H1 (cell line): ENCODE results near the gene CSNK1A1. TPM values are rescaled to one million over a fixed set of nuclear protein-coding genes. Genes with fewer than 3 reads are reported as not detected.

Experiments used
- CTCF ChIA-PET: fragments of 300-600 bp; sonication (Branson Sonifier 250); formaldehyde crosslinking; loops from one replicate; lab custom pipeline; 2021; ENCODE audit not compliant: partially characterized antibody; lab: Charles Lee
- POLR2A ChIA-PET: fragments of 300-600 bp; sonication (Branson Sonifier 250); formaldehyde crosslinking; loops from one replicate; lab custom pipeline; 2021; ENCODE audit warnings: inconsistent platforms; ENCODE audit not compliant: partially characterized antibody; lab: Charles Lee
- DNase-seq, 2 experiments: peaks; one replicate each; pipeline versions ENCODE4 v3.0.0 to v3.0.0-alpha.2; 2010 to 2022; ENCODE audit warnings: low spot score in 2 of 2, low read depth in 1 of 2, mixed read lengths in 1 of 2
- FAIRE-seq: peaks from 2 replicates; lab custom pipeline; 2011; peaks lifted over from hg19 to GRCh38; lab: Jason Lieb, UNC
- H2AFZ ChIP-seq: 2 replicates; pipeline ENCODE4 v1.8.1; 2012; ENCODE audit warnings: low read length, inconsistent platforms
- H2AK5ac ChIP-seq: 2 replicates; pipeline ENCODE4 v1.6.1; 2013; ENCODE audit warnings: low read depth, low read length
- H2BK120ac ChIP-seq: replicated peaks from 2 replicates; pipeline ENCODE3; 2013; ENCODE audit warnings: low read depth, low read length, inconsistent platforms
- H2BK12ac ChIP-seq: 2 replicates; pipeline ENCODE4 v1.6.1; 2013; ENCODE audit warnings: low read depth, low read length
- H2BK15ac ChIP-seq: 2 replicates; pipeline ENCODE4 v1.6.1; 2013; ENCODE audit warnings: low read length
- H2BK20ac ChIP-seq: 2 replicates; pipeline ENCODE4 v1.6.1; 2013; ENCODE audit warnings: low read length
- H2BK5ac ChIP-seq: 2 replicates; pipeline ENCODE4 v1.6.1; 2013; ENCODE audit warnings: low read depth, low read length
- H3K14ac ChIP-seq: 2 replicates; pipeline ENCODE4 v1.6.1; 2013; ENCODE audit warnings: inconsistent platforms; ENCODE audit not compliant: insufficient read length
- H3K18ac ChIP-seq: 2 replicates; pipeline ENCODE4 v1.6.1; 2013; ENCODE audit warnings: low read length; ENCODE audit errors: extremely low read depth
- H3K23ac ChIP-seq: 2 replicates; pipeline ENCODE4 v1.6.1; 2013; ENCODE audit warnings: inconsistent platforms; ENCODE audit not compliant: insufficient read length
- H3K23me2 ChIP-seq: 2 replicates; pipeline ENCODE4 v1.6.1; 2013; ENCODE audit warnings: low read depth, low read length
- H3K27ac ChIP-seq: 2 replicates; pipeline ENCODE4 v1.6.1; 2011; ENCODE audit warnings: low read depth, low read length, inconsistent platforms
- H3K27me3 ChIP-seq, 4 experiments: replicated peaks in 1 of 4; 1 replicate in 1 of 4; 2 replicates in 3 of 4; pipeline versions ENCODE4 v1.6.1 to v1.8.1; 2011 to 2013; ENCODE audit warnings: low read length in 3 of 4, mild to moderate bottlenecking in 3 of 4, inconsistent platforms in 2 of 4, mixed read lengths in 2 of 4, moderate library complexity in 1 of 4; ENCODE audit not compliant: control insufficient read depth in 3 of 4, insufficient read depth in 3 of 4; ENCODE audit errors: extremely low read depth in 1 of 4
- H3K36me3 ChIP-seq, 4 experiments: 2 replicates each; pipeline versions ENCODE4 v1.6.1 to v1.8.1; 2011 to 2013; ENCODE audit warnings: mild to moderate bottlenecking in 4 of 4, low read length in 3 of 4, moderate library complexity in 2 of 4, control low read depth in 1 of 4, inconsistent platforms in 1 of 4; ENCODE audit not compliant: insufficient read depth in 4 of 4, control insufficient read depth in 2 of 4
- H3K4ac ChIP-seq: replicated peaks from 2 replicates; pipeline ENCODE3; 2013; ENCODE audit warnings: low read length, low read depth, mixed read lengths, inconsistent platforms; ENCODE audit not compliant: insufficient read length
- H3K4me1 ChIP-seq, 4 experiments: replicated peaks in 1 of 4; 1 replicate in 1 of 4; 2 replicates in 3 of 4; pipeline versions ENCODE4 v1.6.1 to v1.8.1; 2011 to 2013; ENCODE audit warnings: low read length in 3 of 4, inconsistent platforms in 2 of 4, mixed read lengths in 1 of 4; ENCODE audit not compliant: insufficient read depth in 4 of 4, control insufficient read depth in 3 of 4
- H3K4me2 ChIP-seq, 2 experiments: 2 replicates each; pipeline versions ENCODE4 v1.6.1 to v1.8.1; 2011 to 2013; ENCODE audit warnings: low read depth in 2 of 2, low read length in 2 of 2, control low read depth in 1 of 2, inconsistent platforms in 1 of 2, mild to moderate bottlenecking in 1 of 2; ENCODE audit not compliant: insufficient read depth in 1 of 2
- H3K4me3 ChIP-seq, 4 experiments: fragments of 200-600, 300-600 bp in 1 of 4; sonication (generic), shearing (Covaris generic), sonication (Bioruptor Twin) in 1 of 4; 2 replicates each; pipeline versions ENCODE4 v1.5.1 to v1.8.1; 2011 to 2016; ENCODE audit warnings: low read length in 4 of 4, low read depth in 3 of 4, control low read depth in 2 of 4, inconsistent platforms in 2 of 4, mild to moderate bottlenecking in 2 of 4, mixed read lengths in 1 of 4, moderate library complexity in 1 of 4; ENCODE audit not compliant: insufficient read depth in 2 of 4; ENCODE audit errors: extremely low read depth in 1 of 4
- H3K56ac ChIP-seq: replicated peaks from 2 replicates; pipeline ENCODE3; 2013; ENCODE audit warnings: low read depth, mild to moderate bottlenecking, mixed read lengths, low read length, inconsistent platforms; ENCODE audit not compliant: insufficient read length
- H3K79me1 ChIP-seq: 2 replicates; pipeline ENCODE4 v1.6.1; 2013; ENCODE audit warnings: low read depth, low read length, control low read depth
- H3K79me2 ChIP-seq, 2 experiments: 2 replicates each; pipeline versions ENCODE4 v1.6.1 to v1.8.1; 2012 to 2013; ENCODE audit warnings: low read length in 2 of 2, mild to moderate bottlenecking in 2 of 2, inconsistent platforms in 1 of 2; ENCODE audit not compliant: insufficient read depth in 2 of 2, control insufficient read depth in 1 of 2
- H3K9ac ChIP-seq, 4 experiments: replicated peaks in 1 of 4; 1 replicate in 1 of 4; 2 replicates in 3 of 4; pipeline versions ENCODE4 v1.6.1 to v1.8.1; 2011 to 2013; ENCODE audit warnings: low read depth in 3 of 4, low read length in 3 of 4, control low read depth in 2 of 4, mild to moderate bottlenecking in 2 of 4, moderate library complexity in 2 of 4, inconsistent platforms in 1 of 4; ENCODE audit errors: extremely low read depth in 1 of 4
- H3K9me3 ChIP-seq, 2 experiments: 2 replicates each; pipeline versions ENCODE4 v1.6.1 to v1.8.1; 2012 to 2013; ENCODE audit warnings: mild to moderate bottlenecking in 2 of 2, moderate library complexity in 2 of 2, control low read depth in 1 of 2, inconsistent platforms in 1 of 2, low read depth in 1 of 2, low read length in 1 of 2, mixed read lengths in 1 of 2; ENCODE audit not compliant: insufficient read depth in 2 of 2
- H4K20me1 ChIP-seq, 2 experiments: replicated peaks in 1 of 2; 2 replicates each; pipeline versions ENCODE3 to v1.8.1; 2011 to 2013; ENCODE audit warnings: inconsistent platforms in 2 of 2, low read length in 2 of 2, mild to moderate bottlenecking in 1 of 2; ENCODE audit not compliant: insufficient read depth in 2 of 2, control insufficient read depth in 1 of 2
- H4K5ac ChIP-seq: 2 replicates; pipeline ENCODE4 v1.6.1; 2013; ENCODE audit warnings: low read length, low read depth, mixed read lengths, inconsistent platforms; ENCODE audit not compliant: insufficient read length
- H4K8ac ChIP-seq: 2 replicates; pipeline ENCODE4 v1.8.0; 2013; ENCODE audit warnings: mild to moderate bottlenecking, moderate library complexity, low read length, inconsistent platforms; ENCODE audit not compliant: insufficient read depth; ENCODE audit errors: extremely low read depth
- H4K91ac ChIP-seq: replicated peaks from 2 replicates; pipeline ENCODE3; 2013; ENCODE audit warnings: low read length, mixed read lengths, inconsistent platforms; ENCODE audit not compliant: insufficient read length
- BCL11A ChIP-seq, 2 experiments: IDR thresholded peaks; one replicate each; pipeline ENCODE4 v1.6.1; 2011; ENCODE audit warnings: low read depth in 2 of 2, low read length in 2 of 2, mild to moderate bottlenecking in 2 of 2
- BRCA1 ChIP-seq: IDR thresholded peaks from 2 replicates; pipeline ENCODE4 v1.6.1; 2012; ENCODE audit warnings: low read depth, low read length, improper control_type of control experiment
- CTCF ChIP-seq, 3 experiments: IDR thresholded peaks; 1 replicate in 2 of 3; 2 replicates in 1 of 3; pipeline versions ENCODE4 v1.5.1 to v1.6.1; 2011; ENCODE audit warnings: low read length in 3 of 3, mild to moderate bottlenecking in 3 of 3, inconsistent platforms in 2 of 3, low read depth in 1 of 3, moderate library complexity in 1 of 3; ENCODE audit not compliant: insufficient read depth in 1 of 3; ENCODE audit errors: control extremely low read depth in 1 of 3
- HDAC6 ChIP-seq: IDR thresholded peaks from one replicate; pipeline ENCODE4 v1.7.1; 2012; ENCODE audit warnings: low read depth, mild to moderate bottlenecking, inconsistent platforms, low read length, moderate library complexity
- SIRT6 ChIP-seq: IDR thresholded peaks from one replicate; pipeline ENCODE4 v1.7.1; 2012; ENCODE audit warnings: low read length, inconsistent platforms
- TEAD4 ChIP-seq: IDR thresholded peaks from 2 replicates; pipeline ENCODE4 v1.6.1; 2012; ENCODE audit warnings: low read depth, low read length, inconsistent platforms, mixed read lengths
- YY1 ChIP-seq: IDR thresholded peaks from 2 replicates; pipeline ENCODE4 v1.6.1; 2011; ENCODE audit warnings: low read depth, mild to moderate bottlenecking, low read length
- WGBS, 2 experiments: shearing (Covaris generic) in 1 of 2; methylation state at CpG; one replicate each; pipeline versions ENCODE4 v1.1.6 to v1.1.7; 2013 to 2015; ENCODE audit warnings: low lambda C conversion rate in 2 of 2, mixed read lengths in 2 of 2, inconsistent platforms in 1 of 2, low coverage in 1 of 2, missing lambda C conversion rate in 1 of 2; ENCODE audit not compliant: insufficient replicate concordance in 2 of 2, insufficient coverage in 1 of 2, insufficient read length in 1 of 2; ENCODE audit errors: extremely low coverage in 1 of 2, missing lambda C conversion rate in 1 of 2; 5-methylcytosine and 5-hydroxymethylcytosine counted together
- polyA plus RNA-seq, 7 experiments: library from polyadenylated mRNA; depleted of rRNA in 3 of 7; stranded (reverse) in 5 of 7; unstranded in 2 of 7; fragments of >200 nt in 5 of 7; fragments of 200-250 nt in 2 of 7; gene quantifications; 1 replicate in 5 of 7; 2 replicates in 1 of 7; 4 replicates in 1 of 7; pipeline versions ENCODE4 v1.2.1 to v1.2.3, GENCODE V29; 2011 to 2013; ENCODE audit warnings: missing spikeins in 2 of 7, mixed read lengths in 2 of 7
- total RNA-seq: library from RNA; stranded (reverse); fragmentation: NEBNext Ultra II Directional; extraction: Animal tissue kit (Norgen Biotek cat#: 25700); gene quantifications from 2 replicates; pipeline ENCODE4 v1.2.1, GENCODE V29; 2021
- TF ChIP-seq, protein P1 (sequence below): IDR thresholded peaks from 2 replicates; pipeline ENCODE4 v1.6.1; 2011; ENCODE audit warnings: low read depth, mild to moderate bottlenecking, low read length; ENCODE audit not compliant: insufficient read depth

CSNK1A1 gene
- total and polyA plus RNA-seq, 2 of the 8 experiments (the other 6 are each of a cell fraction or from before 2014, with no cell fraction given) = 61.2 to 244 TPM

DNA sequence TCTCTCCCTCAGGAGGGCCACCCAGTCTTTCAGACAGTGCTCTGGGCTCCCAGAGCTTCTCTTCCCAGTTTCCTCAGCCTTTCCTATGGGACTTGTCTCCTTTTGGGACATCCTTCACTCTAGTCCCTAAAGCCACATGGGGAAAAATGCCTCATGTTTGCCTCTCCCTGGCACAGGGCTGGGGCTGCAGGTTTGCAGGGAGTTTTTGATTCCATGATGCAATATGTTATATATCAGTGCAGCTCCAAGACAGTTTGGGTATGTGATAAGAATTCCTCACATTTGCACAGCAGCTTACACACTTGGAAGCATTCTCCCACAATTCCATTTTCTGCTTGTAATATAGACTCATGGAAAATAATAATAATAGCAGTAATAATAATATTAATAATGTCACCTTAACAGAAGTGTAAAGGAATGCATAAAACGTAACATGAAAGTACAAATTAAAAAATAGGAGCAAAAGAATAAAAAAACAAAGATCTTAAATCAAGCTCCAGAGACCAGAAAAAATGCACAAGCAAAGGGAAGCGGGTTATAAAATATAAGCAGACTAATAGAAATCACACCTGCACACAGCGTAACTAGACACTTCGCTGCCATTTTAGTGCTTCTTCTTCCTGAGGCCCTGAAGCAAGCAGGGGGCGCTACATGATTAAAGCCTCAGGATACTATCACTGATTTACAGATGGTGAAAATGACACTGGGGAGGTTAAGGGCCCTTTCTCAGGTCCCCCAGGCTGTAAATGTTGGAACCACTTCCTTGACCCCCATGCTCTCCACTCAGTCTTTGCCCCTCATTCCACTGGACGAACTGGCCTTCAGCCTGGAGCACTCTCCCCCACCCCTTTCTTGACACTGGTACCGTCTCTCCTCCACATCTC is 102.2 kb downstream of the CSNK1A1 start:
- CTCF ChIA-PET = interaction anchor here (0.6 to 22.4 kb wide), 19 partner anchors 9 to 327 kb away, joined by 3 to 1310 read pairs (median 3); partner anchors contain the start of genes CSNK1A1, IL17B and PCYOX1L
- 73% methylated on average over 7 of the region's 7 CpGs; no CpG with 5 or more reads in 1 of the 2 experiments for WGBS, 2 experiments
- Histone ChIP-seq H2BK20ac (no peak overlapping the region), H2BK120ac (no peak overlapping the region), H3K27me3 (no peaks in the 10 kb centered on the region), H2AK5ac (no peak overlapping the region), H3K4ac (no peak overlapping the region), H2BK15ac (0 out of 2 replicates have a peak overlapping the region, but pooled peaks have one; percentile 25), H4K91ac (no peak overlapping the region), H4K8ac (no peak overlapping the region; the same call in 1 of the 2 replicates), H3K79me2 (no peaks in the 10 kb centered on the region), H3K14ac (no peak overlapping the region), H3K56ac (no peak overlapping the region), H3K9ac (no peak overlapping the region), H4K20me1 (no peaks in the 10 kb centered on the region), H2BK12ac (peak overlapping the region; percentile 6; the same call in 1 of the 2 replicates), H3K4me1 (peaks cover 0 to 19% (median 8%) of the 10 kb centered on the region in 4 experiments; a peak in 6 of 7 replicates), H3K4me3 (no peak overlapping the region), H3K4me2 (no peak overlapping the region), H3K36me3 (no peaks in the 10 kb centered on the region), H3K23ac (no peak overlapping the region), H3K18ac (no peak overlapping the region), H3K27ac (no peak overlapping the region), H3K23me2 (0 out of 2 replicates have a peak, but pooled peaks cover 2% of the 10 kb centered on the region), H4K5ac (no peak overlapping the region), H2AFZ (peak overlapping the region; percentile 78; the same call in 1 of the 2 replicates), H2BK5ac (no peak overlapping the region), H3K79me1 (no peaks in the 10 kb centered on the region), H3K9me3 (no peaks in the 10 kb centered on the region)
- FAIRE-seq (no peak), DNase-seq (no peak)
- POLR2A ChIA-PET = interaction anchor here (1.2 to 2.0 kb wide), 4 partner anchors 42 to 102 kb away, joined by 4 to 7 read pairs (median 6); partner anchors contain the start of gene CSNK1A1
- peak; percentile 17 to 67 (median 45); a peak in 3 of 4 replicates for TF ChIP-seq CTCF (IDR thresholded peaks at IDR 0.05; ENCODE audit: control extremely low read depth in 1 of 3, insufficient read depth in 1 of 3, low read depth in 1 of 3, low read length in 3 of 3)
- no peak for TF ChIP-seq HDAC6
- TF ChIP-seq BCL11A (IDR thresholded peaks at IDR 0.05; ENCODE audit: low read depth in 2 of 2, low read length in 2 of 2) = no peak
- no peak for TF ChIP-seq SIRT6
- no peak for TF ChIP-seq TEAD4
- no peak for TF ChIP-seq BRCA1
- TF ChIP-seq YY1 = peak; percentile 78
- TF ChIP-seq, protein P1, sequence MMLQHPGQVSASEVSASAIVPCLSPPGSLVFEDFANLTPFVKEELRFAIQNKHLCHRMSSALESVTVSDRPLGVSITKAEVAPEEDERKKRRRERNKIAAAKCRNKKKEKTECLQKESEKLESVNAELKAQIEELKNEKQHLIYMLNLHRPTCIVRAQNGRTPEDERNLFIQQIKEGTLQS = no peak
